Globus pallidus (tissue), 1 donor: Measurements from ENCODE around the gene ACSF3.

Experiments
- DNase-seq: peaks from one replicate; pipeline ENCODE4 v3.0.0-alpha.2; 2015; ENCODE audit warnings: low spot score

ACSF3 gene

GRCh38 chr16:89131783-89132182 is 38.1 kb downstream of the ACSF3 start:
- no peak for DNase-seq

DNA sequence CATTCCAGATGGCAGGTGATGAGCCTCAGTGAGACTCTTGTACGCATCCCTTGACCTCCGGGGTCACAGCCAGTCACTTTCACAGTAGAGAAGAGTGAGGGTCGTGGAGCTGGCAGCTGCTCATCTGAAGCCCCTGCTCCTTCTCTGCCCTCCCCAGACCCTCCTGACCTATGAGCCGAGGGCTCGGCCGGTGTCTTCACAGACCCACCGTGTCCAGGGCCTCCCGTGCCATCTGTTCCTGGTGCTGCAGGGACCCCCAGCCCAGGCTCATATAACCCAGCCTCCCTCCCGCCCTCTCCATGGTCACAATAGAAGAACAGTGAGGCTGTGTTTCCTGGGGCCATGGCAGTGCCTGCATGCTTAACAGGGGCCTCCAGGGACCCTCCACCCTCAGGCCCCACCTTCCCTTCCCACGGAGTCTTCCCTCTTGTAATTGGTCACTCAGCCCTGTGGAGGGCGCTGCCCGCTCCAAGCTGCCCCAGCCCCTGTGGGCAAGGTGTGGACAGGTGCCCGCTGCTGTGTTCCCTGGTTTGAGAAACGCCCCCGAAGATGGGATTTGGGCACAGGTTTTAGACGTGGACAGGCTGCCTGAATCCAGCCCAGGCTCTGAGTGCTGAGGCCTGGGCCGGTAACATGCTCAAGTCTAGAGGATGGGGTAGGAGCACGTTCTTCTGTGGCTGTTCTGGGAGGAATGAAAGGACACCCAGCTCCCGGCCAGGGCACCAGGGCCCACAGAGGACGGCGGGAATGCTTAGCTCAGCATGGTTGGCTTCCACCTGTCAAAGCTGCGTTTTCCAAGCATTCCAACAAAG is 38.7 kb downstream of the ACSF3 start:
- DNase-seq, result no peak

- no peak for DNase-seq
Measured at GRCh38 chr16:89133457-89134127, 39.9 kb downstream of the ACSF3 start.

- no peak for DNase-seq
Measured at GRCh38 chr16:89134269-89134668, 40.6 kb downstream of the ACSF3 start.

GRCh38 chr16:89135166-89135565 is 41.5 kb downstream of the ACSF3 start:
- no peak for DNase-seq

GRCh38 chr16:89135971-89136765 is 42.5 kb downstream of the ACSF3 start:
- no peak for DNase-seq

DNA sequence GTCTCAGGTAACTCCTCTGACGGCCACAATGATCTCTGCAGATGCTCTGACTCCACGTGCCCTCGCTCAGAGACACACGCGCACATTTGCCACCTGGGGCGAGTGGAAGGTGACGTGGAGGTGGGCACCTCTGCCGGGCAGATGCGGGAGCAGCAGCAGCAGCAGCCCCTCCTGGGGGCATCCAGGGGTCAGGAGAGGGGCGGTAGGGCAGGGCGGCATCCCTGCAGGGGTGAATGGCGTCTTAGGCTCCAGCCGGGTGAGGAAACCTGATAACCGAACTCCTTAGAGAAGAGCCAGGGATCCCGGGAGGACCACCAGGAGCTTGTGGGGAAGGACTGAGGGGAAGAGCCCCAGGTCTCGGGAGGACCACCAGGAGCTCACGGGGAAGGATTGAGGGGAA is 43.3 kb downstream of the ACSF3 start:
- no peak for DNase-seq

DNA sequence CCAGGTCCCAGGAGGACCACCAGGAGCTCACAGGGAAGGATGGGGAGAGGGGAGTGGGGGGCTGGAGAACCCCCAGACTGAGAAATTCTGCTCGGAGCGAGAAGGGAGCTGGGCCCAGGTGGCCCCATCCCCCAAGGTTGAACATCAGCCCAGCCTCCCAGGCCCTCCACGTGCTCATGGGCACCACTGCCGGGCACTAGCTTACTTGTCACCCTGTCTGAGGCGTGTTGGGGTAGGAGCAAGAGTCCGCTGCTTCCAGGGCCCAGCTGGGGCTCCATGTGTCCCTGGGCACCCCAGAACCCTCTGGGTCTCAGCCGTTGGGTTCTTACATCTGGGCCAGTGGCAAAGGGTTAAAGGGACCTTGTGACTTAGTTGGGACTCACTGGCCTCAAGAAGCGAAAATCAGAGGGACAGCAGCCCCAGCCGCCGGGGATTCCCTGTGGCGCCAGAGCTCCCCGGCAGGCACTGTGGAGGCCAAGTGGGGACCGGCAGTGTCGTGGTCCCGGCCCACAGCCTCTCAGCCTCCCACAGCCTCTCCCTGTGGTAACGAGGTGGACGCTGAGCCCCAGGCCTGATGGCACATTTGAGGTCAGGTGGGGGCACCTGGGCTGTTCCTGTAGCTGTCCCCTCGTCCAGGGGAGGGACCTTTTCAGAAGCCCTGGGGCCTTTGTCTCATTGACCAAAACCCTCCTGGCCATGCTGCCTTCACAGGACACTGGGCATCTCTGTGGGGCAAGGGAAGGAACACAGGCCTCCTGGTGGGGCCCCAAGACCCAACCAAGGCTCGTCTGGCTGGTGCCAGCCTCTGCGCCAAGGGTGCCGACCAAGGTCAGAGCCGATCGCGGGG is 44.2 kb downstream of the ACSF3 start:
- DNase-seq, result no peak

DNA sequence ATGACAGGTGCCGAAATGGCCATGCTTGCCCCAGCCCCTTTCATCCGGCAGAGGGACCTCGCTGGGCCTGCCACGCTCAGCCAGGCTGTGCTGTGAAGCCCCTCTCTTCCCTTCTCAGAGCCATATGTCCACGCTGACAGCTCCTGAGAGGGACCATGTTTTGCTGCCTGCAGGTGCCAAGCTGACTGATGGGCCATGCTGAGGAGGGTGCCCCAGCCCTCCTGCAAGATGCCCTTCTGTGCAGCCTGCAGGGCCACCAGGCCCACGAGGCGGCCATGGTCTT is 44.8 kb downstream of the ACSF3 start:
- DNase-seq, result no peak

DNA sequence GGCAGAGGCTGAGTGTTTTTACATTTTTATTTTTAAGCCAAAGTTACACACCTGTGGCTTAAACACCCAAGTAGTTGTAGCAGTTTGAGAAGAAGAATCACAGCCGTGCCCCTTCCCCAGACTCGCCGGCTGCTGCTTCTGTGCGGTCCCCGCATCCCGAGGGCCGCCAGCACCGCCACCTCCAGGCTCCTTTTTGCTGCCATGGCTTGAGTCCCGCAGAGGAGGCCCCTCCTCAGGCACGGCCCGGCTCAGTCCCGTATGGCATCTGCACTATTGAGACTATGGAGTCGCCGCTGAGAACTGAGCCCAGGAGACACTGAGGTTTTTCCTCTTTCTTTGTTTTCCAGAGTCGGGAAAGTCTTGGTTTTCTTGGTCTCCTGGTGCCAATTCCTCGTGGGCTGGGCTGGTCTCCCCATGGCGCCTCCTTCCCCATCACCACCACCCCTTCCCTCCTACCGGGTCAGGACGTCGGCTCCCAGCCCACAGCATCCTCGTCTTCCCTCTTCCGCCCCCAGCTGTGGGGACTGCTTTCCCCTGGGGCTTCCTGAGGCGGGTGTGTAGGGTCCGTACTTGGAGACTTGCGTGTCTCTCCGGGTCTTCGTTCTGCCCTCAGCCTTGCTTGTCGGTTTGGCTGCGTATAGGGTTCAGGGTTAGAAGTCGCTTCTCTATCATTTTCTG is 45.3 kb downstream of the ACSF3 start:
- no peak for DNase-seq

GRCh38 chr16:89139907-89140361 is 46.3 kb downstream of the ACSF3 start:
- DNase-seq, result no peak

DNA sequence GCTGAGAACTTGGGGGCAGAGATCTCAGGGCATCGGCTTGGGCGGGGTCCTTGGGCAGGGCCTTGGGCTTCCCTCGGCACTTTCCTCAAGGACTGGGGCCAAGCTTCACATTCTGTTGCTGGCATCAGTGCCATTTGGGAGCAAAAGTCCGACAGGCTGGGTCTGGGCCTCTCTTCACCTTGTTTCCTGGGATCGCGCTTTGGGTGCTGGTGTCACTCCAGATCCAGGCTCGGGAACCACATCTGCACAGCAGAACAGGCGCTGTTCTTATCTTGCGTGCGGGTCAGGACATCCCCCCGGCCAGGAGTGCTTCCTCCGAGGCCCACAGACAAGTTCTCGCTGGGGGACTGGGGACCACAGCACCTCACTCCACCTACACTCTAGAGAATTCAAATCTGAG is 46.7 kb downstream of the ACSF3 start:
- DNase-seq, result no peak

DNA sequence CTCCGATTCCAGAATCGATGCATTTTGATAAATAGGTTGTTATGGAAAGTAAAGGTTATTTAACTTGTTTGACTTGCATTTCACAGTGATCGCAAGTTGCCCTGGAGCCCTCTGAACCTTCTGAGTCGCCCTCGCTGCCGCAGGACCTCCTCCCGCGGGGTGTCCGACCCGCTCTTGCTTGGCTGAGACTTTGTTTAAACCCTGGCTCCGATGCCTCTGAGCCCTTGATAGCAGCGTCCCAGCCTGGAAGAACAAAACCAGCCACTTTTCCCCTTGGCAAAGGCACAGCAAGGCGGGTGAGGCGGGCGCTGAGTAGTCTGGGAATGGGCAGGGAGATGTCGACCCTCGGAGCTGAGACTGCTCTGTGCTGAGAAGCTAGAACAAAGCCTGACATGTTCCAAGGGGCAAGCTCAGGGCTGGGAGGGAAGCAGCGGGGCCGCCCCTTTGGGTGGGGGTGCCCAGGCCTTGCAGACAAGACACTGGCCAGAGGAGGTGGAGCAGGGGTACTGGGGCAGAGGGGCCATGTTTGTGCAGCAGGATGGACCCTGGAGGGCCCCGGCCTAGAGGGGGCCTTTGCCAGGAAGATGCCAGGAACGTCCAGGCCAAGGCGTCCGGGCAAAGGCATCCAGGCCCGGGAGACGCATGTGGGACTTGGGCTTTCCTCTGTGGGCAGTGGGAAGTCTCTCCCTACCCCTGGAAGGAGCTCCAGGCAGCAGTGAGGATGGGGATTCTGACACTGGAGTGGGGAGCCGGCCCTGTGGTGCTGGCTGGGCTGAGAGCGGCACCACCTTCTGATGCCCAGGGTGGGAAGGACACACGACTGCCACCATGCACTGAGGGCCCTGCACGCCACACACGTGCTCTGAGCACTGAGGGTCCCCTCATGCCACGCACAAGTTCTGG is 47.6 kb downstream of the ACSF3 start:
- no peak for DNase-seq

DNA sequence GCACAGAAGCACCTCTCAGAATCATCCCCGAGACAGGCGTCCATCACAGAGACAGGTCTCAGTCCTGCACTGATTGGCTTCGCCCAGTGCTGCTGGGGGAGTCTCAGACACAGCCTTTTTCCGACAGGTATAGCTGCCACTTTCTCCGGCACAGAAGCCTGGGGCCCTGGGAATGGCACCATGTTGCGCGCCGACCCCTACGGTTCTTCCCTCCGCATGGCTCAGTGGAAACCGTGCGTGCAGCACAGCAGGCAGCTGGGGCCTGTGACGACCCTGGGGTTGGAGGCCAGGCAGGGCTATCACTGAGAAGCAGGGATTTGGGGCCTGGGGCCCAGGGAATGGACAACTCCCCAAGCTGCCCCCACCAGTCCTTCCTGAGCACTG is 48.2 kb downstream of the ACSF3 start:
- DNase-seq, result no peak

GRCh38 chr16:89142474-89143195 is 49.0 kb downstream of the ACSF3 start:
- DNase-seq, result no peak

- no peak for DNase-seq
Measured at GRCh38 chr16:89143201-89143741, 49.6 kb downstream of the ACSF3 start.

- DNase-seq, result no peak
Measured at GRCh38 chr16:89143911-89144675, 50.4 kb downstream of the ACSF3 start.

- DNase-seq, result no peak
Measured at GRCh38 chr16:89144681-89145080, 51.0 kb downstream of the ACSF3 start.
